ENCODE results near the gene MIB2.
"Not testable (repeated sequence)": the region's sequence is repeated elsewhere in the genome, so short reads cannot be mapped to it uniquely, and the experiment has no call there.

DNA sequence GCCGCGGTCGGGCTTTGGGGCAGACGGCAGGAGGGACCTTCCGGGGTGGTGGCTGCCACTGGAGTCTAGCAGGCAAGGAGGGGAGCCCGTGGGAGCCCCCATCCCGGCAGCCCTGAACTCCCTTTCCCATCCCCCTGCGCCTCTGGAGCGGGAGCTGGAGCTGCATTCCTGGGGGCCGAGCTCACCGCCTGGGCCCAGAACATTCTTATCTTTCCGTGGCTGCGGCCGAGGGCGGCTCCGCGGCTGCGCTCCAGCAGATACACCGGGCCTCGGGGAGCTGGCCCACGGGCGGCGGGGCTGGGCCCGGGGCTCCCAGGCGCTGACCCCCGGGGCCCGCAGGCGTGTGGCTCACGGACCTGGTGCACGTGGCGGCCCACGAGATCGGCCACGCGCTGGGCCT, 18.1 kb downstream of the MIB2 start:
- TF ChIP-seq, protein P1, sequence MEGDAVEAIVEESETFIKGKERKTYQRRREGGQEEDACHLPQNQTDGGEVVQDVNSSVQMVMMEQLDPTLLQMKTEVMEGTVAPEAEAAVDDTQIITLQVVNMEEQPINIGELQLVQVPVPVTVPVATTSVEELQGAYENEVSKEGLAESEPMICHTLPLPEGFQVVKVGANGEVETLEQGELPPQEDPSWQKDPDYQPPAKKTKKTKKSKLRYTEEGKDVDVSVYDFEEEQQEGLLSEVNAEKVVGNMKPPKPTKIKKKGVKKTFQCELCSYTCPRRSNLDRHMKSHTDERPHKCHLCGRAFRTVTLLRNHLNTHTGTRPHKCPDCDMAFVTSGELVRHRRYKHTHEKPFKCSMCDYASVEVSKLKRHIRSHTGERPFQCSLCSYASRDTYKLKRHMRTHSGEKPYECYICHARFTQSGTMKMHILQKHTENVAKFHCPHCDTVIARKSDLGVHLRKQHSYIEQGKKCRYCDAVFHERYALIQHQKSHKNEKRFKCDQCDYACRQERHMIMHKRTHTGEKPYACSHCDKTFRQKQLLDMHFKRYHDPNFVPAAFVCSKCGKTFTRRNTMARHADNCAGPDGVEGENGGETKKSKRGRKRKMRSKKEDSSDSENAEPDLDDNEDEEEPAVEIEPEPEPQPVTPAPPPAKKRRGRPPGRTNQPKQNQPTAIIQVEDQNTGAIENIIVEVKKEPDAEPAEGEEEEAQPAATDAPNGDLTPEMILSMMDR (IDR thresholded peaks at IDR 0.05), result not testable (repeated sequence)
- not testable (repeated sequence) for TF ChIP-seq POLR2A (IDR thresholded peaks at IDR 0.05)

Measured in stomach (tissue), 4 donors.